ENCODE measurements around the gene ITPRIPL1. TPM values are rescaled to one million over a fixed set of nuclear protein-coding genes. Genes with fewer than 3 reads are reported as not detected.

The ITPRIPL1 gene
- total RNA-seq, 2 experiments from 2014 or later: 8.1 to 13.5 TPM

- H2AFZ ChIP-seq (ENCODE audit: low read length): no peak overlapping the region
- TF ChIP-seq EZH2phosphoT487 (IDR thresholded peaks at IDR 0.05; ENCODE audit: borderline replicate concordance, low read depth, low read length): no peak
- TF ChIP-seq CTCF (conservative IDR thresholded peaks at IDR 0.05; ENCODE audit: low read length): no peak
- peaks cover 99% of the 10 kb centered on the region for H3K36me3 ChIP-seq (ENCODE audit: insufficient read depth, low read length)
- ChIA-PET CTCF (ENCODE audit: unreplicated experiment) (no interaction called here), POLR2A (interaction anchor here (1.0 kb wide), 1 partner anchor 53 kb away, joined by 6 read pairs; no protein-coding TSS in a partner anchor)
- no peaks in the 10 kb centered on the region for H3K9me3 ChIP-seq (ENCODE audit: low read length)
- intact Hi-C loops (cut with micrococcal nuclease; ENCODE audit: unreplicated experiment): no loop called here
- no peak overlapping the region for H3K4me2 ChIP-seq (ENCODE audit: low read length)
- no peaks in the 10 kb centered on the region for H3K9me2 ChIP-seq (ENCODE audit: insufficient read depth, low read length)
- no peak for DNase-seq (ENCODE audit: low spot score)
- no peaks in the 10 kb centered on the region for H3K4me1 ChIP-seq (ENCODE audit: insufficient read depth, low read length, poor library complexity, severe bottlenecking)
- no peaks in the 10 kb centered on the region for H3K79me2 ChIP-seq (ENCODE audit: insufficient read depth, low read depth, low read length)
- H3K27ac ChIP-seq (ENCODE audit: low read depth, low read length, poor library complexity, severe bottlenecking): no peak overlapping the region
- H3K4me3 ChIP-seq (ENCODE audit: low read depth, low read length, poor library complexity, severe bottlenecking): no peak overlapping the region
- no peaks in the 10 kb centered on the region for H4K20me1 ChIP-seq (ENCODE audit: insufficient read depth, low read length)
- no TSS peak for BruUV-seq (replicated peaks)
These were observed 22.3 kb downstream of the ITPRIPL1 start for GRCh38 chr2:96347395-96347794.

GRCh38 chr2:96353032-96353561 lies 28.0 kb downstream of the ITPRIPL1 start:
- TF ChIP-seq EZH2phosphoT487 (IDR thresholded peaks at IDR 0.05; ENCODE audit: borderline replicate concordance, low read depth, low read length) (no peak), CTCF (conservative IDR thresholded peaks at IDR 0.05; ENCODE audit: low read length) (no peak)

GRCh38 chr2:96353606-96354101 lies 28.5 kb downstream of the ITPRIPL1 start:
- H2AFZ ChIP-seq (ENCODE audit: low read length): no peak overlapping the region
- intact Hi-C loops (cut with micrococcal nuclease; ENCODE audit: unreplicated experiment): no loop called here
- H3K9me3 ChIP-seq (ENCODE audit: low read length): no peaks in the 10 kb centered on the region
- DNase-seq (ENCODE audit: low spot score): no peak
- peaks cover 98% of the 10 kb centered on the region for H3K36me3 ChIP-seq (ENCODE audit: insufficient read depth, low read length)
- H4K20me1 ChIP-seq (ENCODE audit: insufficient read depth, low read length): no peaks in the 10 kb centered on the region
- H3K79me2 ChIP-seq (ENCODE audit: insufficient read depth, low read depth, low read length): no peaks in the 10 kb centered on the region
- TF ChIP-seq CTCF (conservative IDR thresholded peaks at IDR 0.05; ENCODE audit: low read length): no peak
- ChIA-PET CTCF (ENCODE audit: unreplicated experiment) (no interaction called here), POLR2A (interaction anchor here (1.2 kb wide), 1 partner anchor 17 kb away, joined by 3 read pairs; no protein-coding TSS in a partner anchor)
- H3K27ac ChIP-seq (ENCODE audit: low read depth, low read length, poor library complexity, severe bottlenecking): no peak overlapping the region
- BruUV-seq (replicated peaks): no TSS peak
- H3K9me2 ChIP-seq (ENCODE audit: insufficient read depth, low read length): no peaks in the 10 kb centered on the region
- no peaks in the 10 kb centered on the region for H3K4me1 ChIP-seq (ENCODE audit: insufficient read depth, low read length, poor library complexity, severe bottlenecking)
- H3K4me3 ChIP-seq (ENCODE audit: low read depth, low read length, poor library complexity, severe bottlenecking): no peak overlapping the region
- H3K4me2 ChIP-seq (ENCODE audit: low read length): no peak overlapping the region

More at GRCh38 chr2:96353032-96353561, 28.0 kb downstream of the ITPRIPL1 start:
- Histone ChIP-seq H3K9me2 (ENCODE audit: insufficient read depth, low read length) (no peaks in the 10 kb centered on the region), H3K9me3 (ENCODE audit: low read length) (no peaks in the 10 kb centered on the region), H3K79me2 (ENCODE audit: insufficient read depth, low read depth, low read length) (no peaks in the 10 kb centered on the region), H3K4me3 (ENCODE audit: low read depth, low read length, poor library complexity, severe bottlenecking) (no peak overlapping the region), H3K4me2 (ENCODE audit: low read length) (no peak overlapping the region), H4K20me1 (ENCODE audit: insufficient read depth, low read length) (no peaks in the 10 kb centered on the region), H3K27ac (ENCODE audit: low read depth, low read length, poor library complexity, severe bottlenecking) (no peak overlapping the region), H3K36me3 (ENCODE audit: insufficient read depth, low read length) (peaks cover 99% of the 10 kb centered on the region), H3K4me1 (ENCODE audit: insufficient read depth, low read length, poor library complexity, severe bottlenecking) (no peaks in the 10 kb centered on the region), H2AFZ (ENCODE audit: low read length) (no peak overlapping the region)
- no TSS peak for BruUV-seq (replicated peaks)
- DNase-seq (ENCODE audit: low spot score): no peak
- CTCF ChIA-PET (ENCODE audit: unreplicated experiment): no interaction called here
- intact Hi-C loops (cut with micrococcal nuclease; ENCODE audit: unreplicated experiment): no loop called here
- POLR2A ChIA-PET: interaction anchor here (1.2 kb wide), 1 partner anchor 16 kb away, joined by 3 read pairs; no protein-coding TSS in a partner anchor
